Endothelial cell of umbilical vein (primary cell): ENCODE results near the gene HIVEP3. TPM values are rescaled to one million over a fixed set of nuclear protein-coding genes. Genes with fewer than 3 reads are reported as not detected.

Experiments used
- BruUV-seq: library from RNA; stranded (reverse); fragments of 400-500 nt; replicated peaks from 2 replicates; lab custom pipeline; 2021; lab: Mats Ljungman, UMichigan
- CTCF ChIA-PET: fragments of 300-600, 350-600 bp; sonication (Branson Sonifier 250); formaldehyde crosslinking; loops from one replicate; lab custom pipeline; 2021; ENCODE audit warnings: antibody characterized with exemption, inconsistent platforms; lab: Charles Lee
- POLR2A ChIA-PET: fragments of 300-600, 350-600 bp; sonication (Branson Sonifier 250); formaldehyde crosslinking; loops from one replicate; lab custom pipeline; 2021; ENCODE audit warnings: antibody characterized with exemption, inconsistent platforms; lab: Charles Lee
- DNase-seq: peaks from one replicate; pipeline ENCODE4 v3.0.0-alpha.2; 2011; ENCODE audit warnings: low read depth, low spot score
- FAIRE-seq: peaks from 2 replicates; lab custom pipeline; 2011; peaks lifted over from hg19 to GRCh38; lab: Jason Lieb, UNC
- H2AFZ ChIP-seq: 2 replicates; pipeline ENCODE4 v1.6.0; 2012; ENCODE audit warnings: low read depth, low read length, control low read depth, inconsistent platforms
- H3K27ac ChIP-seq: 2 replicates; pipeline ENCODE4 v1.5.1; 2011; ENCODE audit warnings: low read depth, mild to moderate bottlenecking, control low read depth, low read length, moderate library complexity; ENCODE audit not compliant: insufficient read depth
- H3K27me3 ChIP-seq, 2 experiments: 2 replicates each; pipeline versions ENCODE4 v1.6.0 to v1.6.1; 2011; ENCODE audit warnings: low read length in 2 of 2, mixed read lengths in 1 of 2; ENCODE audit not compliant: control insufficient read depth in 2 of 2, insufficient read depth in 2 of 2
- H3K36me3 ChIP-seq, 2 experiments: 2 replicates in 1 of 2; 3 replicates in 1 of 2; pipeline ENCODE4 v1.5.1; 2011; ENCODE audit warnings: low read length in 2 of 2, mild to moderate bottlenecking in 1 of 2, moderate library complexity in 1 of 2; ENCODE audit not compliant: control insufficient read depth in 2 of 2, insufficient read depth in 2 of 2; ENCODE audit errors: extremely low read depth in 1 of 2
- H3K4me1 ChIP-seq: 3 replicates; pipeline ENCODE4 v1.5.1; 2011; ENCODE audit warnings: mild to moderate bottlenecking, low read length; ENCODE audit not compliant: control insufficient read depth, insufficient read depth; ENCODE audit errors: extremely low read depth
- H3K4me2 ChIP-seq: 2 replicates; pipeline ENCODE4 v1.6.1; 2011; ENCODE audit warnings: low read length, control low read depth, mixed read lengths; ENCODE audit not compliant: insufficient read depth
- H3K4me3 ChIP-seq, 3 experiments: fragments of 200-600 bp in 1 of 3; sonication (generic), shearing (Covaris generic) in 1 of 3; replicated peaks in 1 of 3; 2 replicates each; pipeline ENCODE4 v1.5.1; 2011 to 2016; ENCODE audit warnings: control low read depth in 3 of 3, low read length in 3 of 3, mild to moderate bottlenecking in 2 of 3, inconsistent platforms in 1 of 3, low read depth in 1 of 3, moderate library complexity in 1 of 3; ENCODE audit not compliant: insufficient read depth in 1 of 3
- H3K79me2 ChIP-seq: 2 replicates; pipeline ENCODE4 v1.6.0; 2012; ENCODE audit warnings: low read length, inconsistent platforms; ENCODE audit not compliant: control insufficient read depth, insufficient read depth
- H3K9ac ChIP-seq: replicated peaks from 2 replicates; pipeline ENCODE3; 2011; ENCODE audit warnings: low read length, control low read depth; ENCODE audit not compliant: insufficient read depth; ENCODE audit errors: extremely low read depth
- H3K9me1 ChIP-seq: replicated peaks from 3 replicates; pipeline ENCODE4 v1.6.0; 2011; ENCODE audit warnings: mild to moderate bottlenecking, low read length; ENCODE audit not compliant: control insufficient read depth, insufficient read depth; ENCODE audit errors: extremely low read depth
- H3K9me3 ChIP-seq: replicated peaks from 2 replicates; pipeline ENCODE4 v1.5.1; 2012; ENCODE audit warnings: low read length, inconsistent platforms; ENCODE audit not compliant: control insufficient read depth, insufficient read depth
- H4K20me1 ChIP-seq: replicated peaks from 2 replicates; pipeline ENCODE3; 2011; ENCODE audit warnings: mild to moderate bottlenecking, low read length; ENCODE audit not compliant: control insufficient read depth, insufficient read depth; ENCODE audit errors: extremely low read depth
- CTCF ChIP-seq, 2 donors: IDR thresholded peaks; 1 replicate in 1 of 2; 2 replicates in 1 of 2; pipeline ENCODE4 v1.5.1; 2011; ENCODE audit warnings: low read length in 2 of 2, mild to moderate bottlenecking in 2 of 2, moderate library complexity in 2 of 2, control low read depth in 1 of 2, inconsistent platforms in 1 of 2, low read depth in 1 of 2; ENCODE audit not compliant: insufficient read depth in 1 of 2; ENCODE audit errors: extremely low read depth in 1 of 2
- EZH2 ChIP-seq: IDR thresholded peaks from 2 replicates; pipeline ENCODE4 v1.6.1; 2012; ENCODE audit warnings: borderline replicate concordance, low read depth, mild to moderate bottlenecking, moderate library complexity, low read length, inconsistent platforms; ENCODE audit not compliant: severe bottlenecking
- GATA2 ChIP-seq: IDR thresholded peaks from 2 replicates; pipeline ENCODE4 v1.7.0; 2011; ENCODE audit warnings: low read depth, mild to moderate bottlenecking, moderate library complexity, mixed read lengths, low read length; ENCODE audit not compliant: insufficient read length, insufficient read depth
- POLR2AphosphoS5 ChIP-seq: IDR thresholded peaks from 2 replicates; pipeline ENCODE4 v1.6.1; 2012; ENCODE audit warnings: low read depth, mild to moderate bottlenecking, control low read depth, low read length, moderate library complexity; ENCODE audit not compliant: insufficient read depth
- dilution Hi-C: fragments of 300-500 bp; cut with MboI; formaldehyde crosslinking; loops from one replicate; pipeline ENCODE4 v1.15.0; 2019; ENCODE audit warnings: low sequenced_read_pairs; ENCODE audit not compliant: extremely low pct_ligation_motif_present
- intact Hi-C: fragments of 100-400 bp; cut with micrococcal nuclease; formaldehyde crosslinking; loops from one replicate; pipeline ENCODE4 v1.10.0; 2022
- polyA plus RNA-seq, 4 experiments: library from polyadenylated mRNA; depleted of rRNA in 3 of 4; stranded (reverse) in 3 of 4; unstranded in 1 of 4; fragments of >200 nt; gene quantifications; 2 replicates each; pipeline versions ENCODE4 v1.2.1 to v1.2.3, GENCODE V29; 2011 to 2012; ENCODE audit warnings: missing spikeins in 1 of 4
- total RNA-seq: library from RNA; stranded (reverse); gene quantifications from 2 replicates; pipeline ENCODE4 v1.2.3, GENCODE V29; 2021

The HIVEP3 gene
- total and polyA plus RNA-seq, 2 donors (not counting 3 experiments of a cell fraction or from before 2014, with no cell fraction given) = 3.4 to 4.0 TPM

- no peaks in the 10 kb centered on the region for H3K4me1 ChIP-seq
- dilution Hi-C loops = no loop called here
- ChIA-PET CTCF (interaction anchor here (0.6 to 4.5 kb wide), 33 partner anchors 10 to 599 kb away, joined by 3 to 53 read pairs (median 4); no protein-coding TSS in a partner anchor), POLR2A (no interaction called here)
- no peak overlapping the region for H2AFZ ChIP-seq
- H3K9ac ChIP-seq = no peak overlapping the region
- no peaks in the 10 kb centered on the region for H3K79me2 ChIP-seq
- H3K27ac ChIP-seq = no peak overlapping the region
- no TSS peak for BruUV-seq
- no peak for TF ChIP-seq GATA2
- TF ChIP-seq CTCF (IDR thresholded peaks at IDR 0.05; ENCODE audit: extremely low read depth in 1 of 2, insufficient read depth in 1 of 2, low read depth in 1 of 2, low read length in 2 of 2) = peak; percentile 80 to 90
- H3K4me3 ChIP-seq = no peak overlapping the region
- H3K9me3 ChIP-seq = no peaks in the 10 kb centered on the region
- no peaks in the 10 kb centered on the region for H4K20me1 ChIP-seq
- no peak overlapping the region for H3K4me2 ChIP-seq
- H3K27me3 ChIP-seq = no peaks in the 10 kb centered on the region
- peak; percentile 65 for DNase-seq
- intact Hi-C loops = loop anchor here (1.0 kb wide), 6 partner anchors 221 to 599 kb away; no protein-coding TSS in a partner anchor
- no peaks in the 10 kb centered on the region for H3K36me3 ChIP-seq
- peak; percentile 94 for FAIRE-seq
- H3K9me1 ChIP-seq = no peaks in the 10 kb centered on the region
Measured at GRCh38 chr1:41573785-41574713, 344.7 kb downstream of the HIVEP3 start.

- H4K20me1 ChIP-seq = no peaks in the 10 kb centered on the region
- FAIRE-seq (no peak), DNase-seq (no peak)
- H3K9me1 ChIP-seq = no peaks in the 10 kb centered on the region
- no peak overlapping the region for H3K4me2 ChIP-seq
- dilution Hi-C loops (no loop called here), intact Hi-C loops (no loop called here)
- no peaks in the 10 kb centered on the region for H3K36me3 ChIP-seq
- H3K4me3 ChIP-seq = no peak overlapping the region
- H3K79me2 ChIP-seq = no peaks in the 10 kb centered on the region
- POLR2A ChIA-PET = no interaction called here
- no peaks in the 10 kb centered on the region for H3K4me1 ChIP-seq
- no peak overlapping the region for H3K9ac ChIP-seq
- CTCF ChIA-PET = interaction anchor here (0.6 to 4.5 kb wide), 28 partner anchors 11 to 600 kb away, joined by 3 to 53 read pairs (median 4); no protein-coding TSS in a partner anchor
- H2AFZ ChIP-seq = no peak overlapping the region
- no TSS peak for BruUV-seq
- no peak overlapping the region for H3K27ac ChIP-seq
- no peaks in the 10 kb centered on the region for H3K9me3 ChIP-seq
- TF ChIP-seq POLR2AphosphoS5 (no peak), GATA2 (no peak), EZH2 (no peak)
- no peaks in the 10 kb centered on the region for H3K27me3 ChIP-seq
Measured at GRCh38 chr1:41573194-41573593, 345.5 kb downstream of the HIVEP3 start.
